BE2C (cell line): ENCODE results near the gene SIGLEC6.

ENCODE experiments used
- DNase-seq: peaks from one replicate; pipeline ENCODE4 v3.0.0-alpha.2; 2020
- H3K27me3 ChIP-seq: fragments of 250-450 bp; sonication (Bioruptor Pico); 2 replicates; pipeline ENCODE4 v1.5.1; 2020; ENCODE audit warnings: mild to moderate bottlenecking
- H3K36me3 ChIP-seq: fragments of 250-450 bp; sonication (Bioruptor Pico); 2 replicates; pipeline ENCODE4 v1.5.1; 2020; ENCODE audit warnings: mild to moderate bottlenecking
- H3K4me1 ChIP-seq: fragments of 250-450 bp; sonication (Bioruptor Pico); 2 replicates; pipeline ENCODE4 v1.5.1; 2020
- H3K4me3 ChIP-seq: 2 replicates; pipeline ENCODE4 v1.5.1; 2011; ENCODE audit warnings: low read depth, low read length
- H3K9me3 ChIP-seq: fragments of 250-450 bp; sonication (Bioruptor Pico); 2 replicates; pipeline ENCODE4 v1.5.1; 2020
- CTCF ChIP-seq: IDR thresholded peaks from 2 replicates; pipeline ENCODE4 v1.5.1; 2012; ENCODE audit warnings: mild to moderate bottlenecking, low read depth, low read length

SIGLEC6 gene

GRCh38 chr19:51509823-51510660 lies 21.4 kb downstream of the SIGLEC6 start:
- TF ChIP-seq CTCF, result no peak
- H3K36me3 ChIP-seq, result no peaks in the 10 kb centered on the region
- no peak for DNase-seq
- no peak overlapping the region for H3K4me3 ChIP-seq
- peaks cover 14% of the 10 kb centered on the region for H3K27me3 ChIP-seq
- no peaks in the 10 kb centered on the region for H3K9me3 ChIP-seq
- H3K4me1 ChIP-seq, result no peaks in the 10 kb centered on the region

GRCh38 chr19:51508059-51508733 lies 23.3 kb downstream of the SIGLEC6 start:
- peaks cover 9% of the 10 kb centered on the region for H3K27me3 ChIP-seq
- DNase-seq, result no peak
- H3K9me3 ChIP-seq, result no peaks in the 10 kb centered on the region
- H3K4me3 ChIP-seq, result no peak overlapping the region
- no peak for TF ChIP-seq CTCF
- H3K4me1 ChIP-seq, result no peaks in the 10 kb centered on the region
- no peaks in the 10 kb centered on the region for H3K36me3 ChIP-seq

DNA sequence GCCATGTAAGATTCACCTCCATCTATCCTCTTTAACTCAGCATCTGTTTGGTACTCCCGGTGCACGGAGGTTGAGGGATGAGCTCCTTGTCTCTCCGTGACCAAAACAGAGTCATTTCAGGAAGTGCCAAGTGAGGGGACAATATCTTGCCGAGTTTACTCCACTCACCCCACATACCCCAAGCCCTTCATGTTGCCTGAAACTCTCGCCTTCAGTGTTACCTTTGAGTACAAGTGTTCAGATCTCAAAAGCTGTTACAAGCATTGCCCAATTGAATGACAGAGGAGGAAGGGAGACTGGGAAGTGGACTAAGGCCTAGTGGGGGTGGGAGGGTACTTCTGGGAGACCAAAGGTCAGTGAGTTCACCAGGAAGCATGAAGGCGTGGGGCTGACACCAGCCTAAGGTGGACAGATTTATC lies 23.8 kb downstream of the SIGLEC6 start:
- Histone ChIP-seq H3K4me1 (no peaks in the 10 kb centered on the region), H3K9me3 (no peaks in the 10 kb centered on the region), H3K4me3 (no peak overlapping the region), H3K27me3 (peaks cover 9% of the 10 kb centered on the region), H3K36me3 (no peaks in the 10 kb centered on the region)
- DNase-seq, result no peak
- TF ChIP-seq CTCF, result no peak

DNA sequence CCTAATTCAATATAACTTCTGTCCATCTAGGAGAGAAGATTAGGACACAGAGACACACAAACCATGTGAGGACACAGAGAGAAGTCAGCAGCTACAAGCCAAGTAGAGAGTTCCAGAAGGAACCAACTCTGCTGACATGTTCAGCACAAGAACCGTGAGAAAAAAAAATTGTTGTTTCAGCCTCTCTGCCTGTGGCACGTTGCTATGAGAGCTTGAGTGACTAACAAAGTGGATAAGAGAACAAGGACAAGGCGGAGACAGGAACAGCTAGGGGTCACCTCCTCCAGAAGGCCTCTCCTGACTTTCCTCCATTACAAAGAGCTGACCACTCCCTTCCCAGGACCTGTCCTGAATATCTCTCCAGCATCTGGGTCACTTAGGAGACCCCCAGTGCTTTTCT lies 24.3 kb downstream of the SIGLEC6 start:
- H3K4me3 ChIP-seq, result no peak overlapping the region
- no peaks in the 10 kb centered on the region for H3K9me3 ChIP-seq
- DNase-seq, result no peak
- no peaks in the 10 kb centered on the region for H3K4me1 ChIP-seq
- peaks cover 9% of the 10 kb centered on the region for H3K27me3 ChIP-seq
- H3K36me3 ChIP-seq, result no peaks in the 10 kb centered on the region
- TF ChIP-seq CTCF, result no peak

DNA sequence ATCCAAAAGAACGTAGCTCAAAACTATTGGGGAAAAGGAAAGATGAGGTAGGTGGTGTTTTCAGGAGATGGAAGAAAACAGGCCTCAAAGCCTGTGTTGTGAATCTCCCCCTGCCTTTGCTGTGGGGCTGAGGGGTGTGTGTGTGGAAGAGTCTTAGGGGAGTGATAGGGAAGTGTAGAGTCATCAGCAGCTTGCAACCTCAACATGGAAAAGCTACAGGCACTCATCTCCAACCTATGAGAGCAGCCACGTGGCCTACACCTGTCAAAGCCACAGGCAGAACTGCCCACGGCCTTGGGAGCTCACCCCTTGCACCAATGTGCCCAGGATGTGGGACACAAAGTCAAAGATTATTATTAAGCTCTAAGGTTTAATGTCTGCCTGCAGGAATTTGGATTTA lies 25.6 kb downstream of the SIGLEC6 start:
- Histone ChIP-seq H3K9me3 (no peaks in the 10 kb centered on the region), H3K36me3 (no peaks in the 10 kb centered on the region), H3K4me3 (no peak overlapping the region), H3K27me3 (peaks cover 9% of the 10 kb centered on the region; the same call in 1 of the 2 replicates), H3K4me1 (no peaks in the 10 kb centered on the region)
- no peak for TF ChIP-seq CTCF
- no peak for DNase-seq

DNA sequence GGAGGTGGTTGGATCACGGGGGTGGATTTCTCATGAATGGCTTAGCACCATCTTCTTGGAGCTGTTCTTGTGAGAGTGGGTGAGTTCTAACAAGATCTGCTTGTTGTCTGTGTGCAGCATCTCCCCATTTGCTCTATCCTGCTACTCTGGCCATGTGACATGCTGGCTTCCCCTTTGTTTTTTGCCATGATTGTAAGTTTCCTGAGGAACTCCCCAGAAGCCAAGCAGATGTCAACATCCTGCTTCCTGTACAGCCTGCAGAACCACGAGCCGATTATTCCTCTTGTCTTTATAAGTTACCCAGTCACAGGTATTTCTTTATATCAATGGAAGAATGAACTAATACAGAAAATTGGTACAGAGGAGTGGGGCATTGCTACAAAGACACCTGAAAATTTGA lies 27.6 kb downstream of the SIGLEC6 start:
- H3K27me3 ChIP-seq, result peaks cover 1% of the 10 kb centered on the region; the same call in 1 of the 2 replicates
- no peaks in the 10 kb centered on the region for H3K4me1 ChIP-seq
- no peak for TF ChIP-seq CTCF

More for the DNA sequence above, 27.6 kb downstream of the SIGLEC6 start:
- no peak for DNase-seq
- H3K4me3 ChIP-seq, result no peak overlapping the region
- H3K9me3 ChIP-seq, result no peaks in the 10 kb centered on the region
- H3K36me3 ChIP-seq, result no peaks in the 10 kb centered on the region
